ENCODE results near the gene GUCA1C. TPM values are rescaled to one million over a fixed set of nuclear protein-coding genes. Genes with fewer than 3 reads are reported as not detected.

Gene GUCA1C
- total RNA-seq, 1 experiment from 2014 or later, result not detected

DNA sequence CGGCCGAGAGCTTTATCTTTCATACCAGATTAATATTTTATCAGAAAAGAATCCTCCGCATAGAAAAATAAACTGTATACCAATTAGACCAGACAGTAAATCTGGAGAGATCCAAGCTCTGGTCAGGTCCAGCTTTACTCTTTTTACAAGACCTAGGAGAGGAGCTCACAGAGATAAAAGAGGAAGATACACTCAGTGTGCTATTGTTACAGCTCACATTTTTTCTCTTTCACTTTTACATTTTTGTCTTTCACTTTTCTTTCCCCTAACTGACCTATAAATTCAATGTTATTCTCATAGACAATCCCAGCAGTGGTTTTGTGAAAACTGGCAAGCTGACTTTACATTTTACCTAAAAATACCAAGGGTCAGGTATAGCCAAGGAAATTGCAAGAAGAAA is 55.8 kb downstream of the GUCA1C start:
- DNase-seq (ENCODE audit: low spot score) (no peak), ATAC-seq (no peak)
- H3K27ac Mint-ChIP-seq, result no peak overlapping the region
- H3K27me3 Mint-ChIP-seq (ENCODE audit: low read depth), result no peaks in the 10 kb centered on the region
- no peak overlapping the region for H3K4me3 Mint-ChIP-seq
- H3K4me1 Mint-ChIP-seq, result no peaks in the 10 kb centered on the region
- POLR2A ChIA-PET, result no interaction called here
- CTCF ChIA-PET, result interaction anchor here (1.0 to 1.3 kb wide), 2 partner anchors 17 to 121 kb away, joined by 3 to 6 read pairs; no protein-coding TSS in a partner anchor
- no peak for TF ChIP-seq USF2 (CRISPR knock-in tag; IDR thresholded peaks at IDR 0.05)
- no peaks in the 10 kb centered on the region for H3K9me3 Mint-ChIP-seq
- no peaks in the 10 kb centered on the region for H3K36me3 Mint-ChIP-seq

DNA sequence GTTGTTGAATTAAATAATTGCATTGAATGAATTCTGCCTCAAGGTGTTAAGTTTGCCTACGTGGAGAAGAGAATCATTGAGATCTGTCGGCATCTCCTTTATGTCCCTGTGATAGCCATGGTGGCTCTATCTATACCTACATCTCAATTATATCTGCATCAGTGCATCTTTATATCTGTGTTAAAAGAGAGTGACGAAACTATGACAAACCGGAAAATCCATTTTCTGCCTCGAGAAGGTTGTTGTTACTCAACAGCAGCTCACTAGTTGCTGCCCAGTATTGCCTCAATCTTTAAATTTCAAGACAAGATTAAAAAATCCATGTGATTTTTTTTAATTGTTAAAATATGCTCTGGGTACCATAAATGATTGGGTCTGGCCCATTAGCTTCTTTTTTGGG is 58.7 kb downstream of the GUCA1C start:
- Mint-ChIP-seq H3K36me3 (no peaks in the 10 kb centered on the region), H3K4me3 (no peak overlapping the region), H3K27ac (no peak overlapping the region), H3K9me3 (no peaks in the 10 kb centered on the region), H3K4me1 (no peaks in the 10 kb centered on the region), H3K27me3 (ENCODE audit: low read depth) (no peaks in the 10 kb centered on the region)
- ATAC-seq, result no peak
- ChIA-PET CTCF (no interaction called here), POLR2A (no interaction called here)
- TF ChIP-seq E2F1 (CRISPR knock-in tag; IDR thresholded peaks at IDR 0.05) (no peak), RELA (CRISPR knock-in tag; IDR thresholded peaks at IDR 0.05; ENCODE audit: borderline replicate concordance) (no peak), CBFB (CRISPR knock-in tag; IDR thresholded peaks at IDR 0.05; ENCODE audit: low read depth) (no peak), IRF1 (CRISPR knock-in tag; IDR thresholded peaks at IDR 0.05) (no peak), OVOL2 (CRISPR knock-in tag; IDR thresholded peaks at IDR 0.05; ENCODE audit: borderline replicate concordance) (no peak), RORB (CRISPR knock-in tag; IDR thresholded peaks at IDR 0.05) (no peak), ZNF219 (CRISPR knock-in tag; IDR thresholded peaks at IDR 0.05; ENCODE audit: borderline replicate concordance) (no peak), ZNF138 (CRISPR knock-in tag; conservative IDR thresholded peaks at IDR 0.05) (no peak), EMX1 (CRISPR knock-in tag; IDR thresholded peaks at IDR 0.05) (no peak), ZNF121 (CRISPR knock-in tag; IDR thresholded peaks at IDR 0.05) (no peak), JAZF1 (CRISPR knock-in tag; IDR thresholded peaks at IDR 0.05) (no peak), KAT7 (CRISPR knock-in tag; IDR thresholded peaks at IDR 0.05; ENCODE audit: borderline replicate concordance) (no peak)
- TF ChIP-seq, protein P1, sequence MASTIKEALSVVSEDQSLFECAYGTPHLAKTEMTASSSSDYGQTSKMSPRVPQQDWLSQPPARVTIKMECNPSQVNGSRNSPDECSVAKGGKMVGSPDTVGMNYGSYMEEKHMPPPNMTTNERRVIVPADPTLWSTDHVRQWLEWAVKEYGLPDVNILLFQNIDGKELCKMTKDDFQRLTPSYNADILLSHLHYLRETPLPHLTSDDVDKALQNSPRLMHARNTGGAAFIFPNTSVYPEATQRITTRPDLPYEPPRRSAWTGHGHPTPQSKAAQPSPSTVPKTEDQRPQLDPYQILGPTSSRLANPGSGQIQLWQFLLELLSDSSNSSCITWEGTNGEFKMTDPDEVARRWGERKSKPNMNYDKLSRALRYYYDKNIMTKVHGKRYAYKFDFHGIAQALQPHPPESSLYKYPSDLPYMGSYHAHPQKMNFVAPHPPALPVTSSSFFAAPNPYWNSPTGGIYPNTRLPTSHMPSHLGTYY (CRISPR knock-in tag; IDR thresholded peaks at IDR 0.05), result no peak
- TF ChIP-seq, protein P2, sequence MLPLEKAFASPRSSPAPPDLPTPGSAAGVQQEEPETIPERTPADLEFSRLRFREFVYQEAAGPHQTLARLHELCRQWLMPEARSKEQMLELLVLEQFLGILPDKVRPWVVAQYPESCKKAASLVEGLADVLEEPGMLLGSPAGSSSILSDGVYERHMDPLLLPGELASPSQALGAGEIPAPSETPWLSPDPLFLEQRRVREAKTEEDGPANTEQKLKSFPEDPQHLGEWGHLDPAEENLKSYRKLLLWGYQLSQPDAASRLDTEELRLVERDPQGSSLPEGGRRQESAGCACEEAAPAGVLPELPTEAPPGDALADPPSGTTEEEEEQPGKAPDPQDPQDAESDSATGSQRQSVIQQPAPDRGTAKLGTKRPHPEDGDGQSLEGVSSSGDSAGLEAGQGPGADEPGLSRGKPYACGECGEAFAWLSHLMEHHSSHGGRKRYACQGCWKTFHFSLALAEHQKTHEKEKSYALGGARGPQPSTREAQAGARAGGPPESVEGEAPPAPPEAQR (CRISPR knock-in tag; IDR thresholded peaks at IDR 0.05), result no peak
- TF ChIP-seq, protein P3, sequence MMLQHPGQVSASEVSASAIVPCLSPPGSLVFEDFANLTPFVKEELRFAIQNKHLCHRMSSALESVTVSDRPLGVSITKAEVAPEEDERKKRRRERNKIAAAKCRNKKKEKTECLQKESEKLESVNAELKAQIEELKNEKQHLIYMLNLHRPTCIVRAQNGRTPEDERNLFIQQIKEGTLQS (CRISPR knock-in tag; conservative IDR thresholded peaks at IDR 0.05), result no peak
- no peak for DNase-seq (ENCODE audit: low spot score)

DNA sequence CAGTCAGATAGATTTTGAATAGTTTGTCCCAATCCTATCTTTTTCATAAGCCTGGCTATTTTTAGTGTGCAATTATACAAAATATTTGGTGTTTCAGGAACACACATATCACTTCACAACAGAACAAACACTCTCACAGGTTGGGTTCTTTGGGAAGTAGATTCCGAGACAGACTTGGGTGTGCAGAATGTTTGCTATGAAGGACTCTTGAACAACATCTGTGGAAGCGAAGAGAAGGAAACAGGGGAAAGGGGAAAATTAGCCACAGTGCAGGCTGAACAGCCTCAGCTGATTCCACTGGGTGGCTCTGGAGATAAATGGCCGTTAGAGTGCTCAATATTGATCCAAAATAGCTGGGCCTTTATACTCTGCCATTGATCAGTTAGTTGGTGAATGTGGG is 61.8 kb downstream of the GUCA1C start:
- no peaks in the 10 kb centered on the region for H3K27me3 Mint-ChIP-seq (ENCODE audit: low read depth)
- DNase-seq (ENCODE audit: low spot score) (no peak), ATAC-seq (no peak)
- H3K36me3 Mint-ChIP-seq, result no peaks in the 10 kb centered on the region
- no peak overlapping the region for H3K27ac Mint-ChIP-seq
- POLR2A ChIA-PET, result no interaction called here
- H3K4me3 Mint-ChIP-seq, result no peak overlapping the region
- CTCF ChIA-PET, result no interaction called here
- no peaks in the 10 kb centered on the region for H3K9me3 Mint-ChIP-seq
- H3K4me1 Mint-ChIP-seq, result peaks cover 16% of the 10 kb centered on the region
- TF ChIP-seq PREB (CRISPR knock-in tag; IDR thresholded peaks at IDR 0.05; ENCODE audit: borderline replicate concordance) (no peak), OVOL2 (CRISPR knock-in tag; IDR thresholded peaks at IDR 0.05; ENCODE audit: borderline replicate concordance) (no peak), ARID4B (CRISPR knock-in tag; IDR thresholded peaks at IDR 0.05; ENCODE audit: borderline replicate concordance) (no peak), ZNF263 (CRISPR knock-in tag; IDR thresholded peaks at IDR 0.05; ENCODE audit: low read depth) (no peak), FOXK1 (CRISPR knock-in tag; IDR thresholded peaks at IDR 0.05) (no peak), NFE2L1 (CRISPR knock-in tag; IDR thresholded peaks at IDR 0.05) (no peak)

All from WTC11 (cell line).